Measurements from ENCODE around the gene CAMTA1.

DNA sequence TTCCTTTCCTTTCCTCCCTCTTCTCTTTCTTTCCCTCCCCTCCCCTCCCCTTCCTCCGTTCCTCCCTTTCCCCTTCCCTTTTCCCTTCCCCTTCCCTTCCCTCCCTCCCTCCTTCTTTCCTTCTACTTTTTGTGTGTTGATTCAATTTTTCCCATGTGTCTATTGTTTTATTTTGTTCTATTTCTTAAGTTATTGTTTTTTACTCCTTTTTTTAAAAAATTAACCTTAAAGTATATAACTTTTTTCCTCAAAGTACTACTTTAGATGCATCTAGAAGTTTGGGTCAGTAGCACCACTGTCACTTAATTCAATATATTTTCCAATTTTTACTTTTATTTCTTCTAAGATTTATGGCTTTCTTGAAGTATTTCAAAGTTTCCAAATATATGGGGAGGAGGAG lies 537.7 kb downstream of the CAMTA1 start:
- TF ChIP-seq, protein P1, sequence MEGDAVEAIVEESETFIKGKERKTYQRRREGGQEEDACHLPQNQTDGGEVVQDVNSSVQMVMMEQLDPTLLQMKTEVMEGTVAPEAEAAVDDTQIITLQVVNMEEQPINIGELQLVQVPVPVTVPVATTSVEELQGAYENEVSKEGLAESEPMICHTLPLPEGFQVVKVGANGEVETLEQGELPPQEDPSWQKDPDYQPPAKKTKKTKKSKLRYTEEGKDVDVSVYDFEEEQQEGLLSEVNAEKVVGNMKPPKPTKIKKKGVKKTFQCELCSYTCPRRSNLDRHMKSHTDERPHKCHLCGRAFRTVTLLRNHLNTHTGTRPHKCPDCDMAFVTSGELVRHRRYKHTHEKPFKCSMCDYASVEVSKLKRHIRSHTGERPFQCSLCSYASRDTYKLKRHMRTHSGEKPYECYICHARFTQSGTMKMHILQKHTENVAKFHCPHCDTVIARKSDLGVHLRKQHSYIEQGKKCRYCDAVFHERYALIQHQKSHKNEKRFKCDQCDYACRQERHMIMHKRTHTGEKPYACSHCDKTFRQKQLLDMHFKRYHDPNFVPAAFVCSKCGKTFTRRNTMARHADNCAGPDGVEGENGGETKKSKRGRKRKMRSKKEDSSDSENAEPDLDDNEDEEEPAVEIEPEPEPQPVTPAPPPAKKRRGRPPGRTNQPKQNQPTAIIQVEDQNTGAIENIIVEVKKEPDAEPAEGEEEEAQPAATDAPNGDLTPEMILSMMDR (IDR thresholded peaks at IDR 0.05), result no peak
- TF ChIP-seq POLR2AphosphoS5 (IDR thresholded peaks at IDR 0.05) (no peak), POLR2A (IDR thresholded peaks at IDR 0.05) (no peak)

All from prostate gland (tissue), 2 donors.